ENCODE measurements around the gene SLC16A3.

GRCh38 chr17:82275326-82275725, 46.5 kb downstream of the SLC16A3 start:
- TF ChIP-seq CTCF (IDR thresholded peaks at IDR 0.05) (no peak), POLR2AphosphoS5 (IDR thresholded peaks at IDR 0.05) (no peak)

Measured in breast epithelium (tissue), 3 donors.